CD4-positive, alpha-beta memory T cell (primary cell): ENCODE data around the gene CCDC85B. TPM values are rescaled to one million over a fixed set of nuclear protein-coding genes. Genes with fewer than 3 reads are reported as not detected.
A peak's percentile ranks its signal among the peaks of the same experiment; 100 is the strongest.
"Not testable (repeated sequence)": the region's sequence is repeated elsewhere in the genome, so short reads cannot be mapped to it uniquely, and the experiment has no call there.

Experiments
- CTCF ChIA-PET: fragments of 350-600 bp; sonication (Branson Sonifier 250); formaldehyde crosslinking; loops from one replicate; lab custom pipeline; 2021; ENCODE audit warnings: inconsistent platforms; ENCODE audit not compliant: partially characterized antibody; lab: Charles Lee
- POLR2A ChIA-PET: fragments of 350-600 bp; sonication (Branson Sonifier 250); formaldehyde crosslinking; loops from one replicate; lab custom pipeline; 2021; ENCODE audit not compliant: partially characterized antibody; lab: Charles Lee
- DNase-seq, 5 donors: peaks; one replicate each; pipeline versions ENCODE4 v3.0.0 to v3.0.0-alpha.2; 2020 to 2022; ENCODE audit warnings: mixed read lengths in 1 of 5
- H3K27ac ChIP-seq: one replicate; pipeline ENCODE4 v1.7.0; 2013; ENCODE audit warnings: low read depth, low read length
- H3K27me3 ChIP-seq: 2 replicates; pipeline ENCODE4 v1.7.0; 2013; ENCODE audit warnings: mild to moderate bottlenecking, low read length, moderate library complexity; ENCODE audit not compliant: insufficient read depth
- H3K36me3 ChIP-seq: 2 replicates; pipeline ENCODE4 v1.7.0; 2013; ENCODE audit warnings: mild to moderate bottlenecking, low read length, moderate library complexity; ENCODE audit not compliant: insufficient read depth
- H3K4me1 ChIP-seq: 2 replicates; pipeline ENCODE4 v1.7.0; 2013; ENCODE audit warnings: mild to moderate bottlenecking, low read length, moderate library complexity; ENCODE audit not compliant: insufficient read depth
- H3K4me3 ChIP-seq, 2 donors: one replicate each; pipeline ENCODE4 v1.7.0; 2013; ENCODE audit warnings: low read length in 2 of 2, mild to moderate bottlenecking in 1 of 2
- H3K9me3 ChIP-seq, 2 donors: one replicate each; pipeline ENCODE4 v1.7.0; 2013; ENCODE audit warnings: low read length in 2 of 2, control low read depth in 1 of 2; ENCODE audit not compliant: control insufficient read depth in 1 of 2
- H3K27ac Mint-ChIP-seq, 7 donors: one replicate each; pipeline ENCODE4 v1.8.0; 2020 to 2021; ENCODE audit warnings: mixed read lengths in 7 of 7, mild to moderate bottlenecking in 6 of 7, inconsistent platforms in 3 of 7, moderate library complexity in 3 of 7
- H3K27me3 Mint-ChIP-seq, 2 donors: one replicate each; pipeline ENCODE4 v1.8.0; 2020 to 2021; ENCODE audit warnings: mixed read lengths in 2 of 2
- H3K36me3 Mint-ChIP-seq, 2 donors: one replicate each; pipeline ENCODE4 v1.8.0; 2020 to 2021; ENCODE audit warnings: mixed read lengths in 2 of 2, inconsistent platforms in 1 of 2, mild to moderate bottlenecking in 1 of 2
- H3K4me1 Mint-ChIP-seq, 4 donors: one replicate each; pipeline ENCODE4 v1.8.0; 2020 to 2021; ENCODE audit warnings: mixed read lengths in 4 of 4, mild to moderate bottlenecking in 1 of 4
- H3K4me3 Mint-ChIP-seq, 8 donors: one replicate each; pipeline ENCODE4 v1.8.0; 2020 to 2021; ENCODE audit warnings: mixed read lengths in 8 of 8, mild to moderate bottlenecking in 7 of 8, moderate library complexity in 6 of 8, inconsistent platforms in 3 of 8
- H3K9me3 Mint-ChIP-seq, 8 donors: one replicate each; pipeline ENCODE4 v1.8.0; 2020 to 2021; ENCODE audit warnings: mixed read lengths in 8 of 8, mild to moderate bottlenecking in 5 of 8, inconsistent platforms in 3 of 8, moderate library complexity in 1 of 8
- intact Hi-C: fragments of 100-400 bp; cut with micrococcal nuclease; formaldehyde crosslinking; loops from one replicate; pipeline ENCODE4 v1.15.1; 2023
- polyA plus RNA-seq, 2 donors: library from polyadenylated mRNA; unstranded; fragments of 300-500 nt; fragmentation: Illumina TruSeq; gene quantifications; one replicate each; pipeline ENCODE4 v1.2.3, GENCODE V29; 2021
- total RNA-seq, 2 experiments: library from RNA; stranded (reverse); gene quantifications; one replicate each; pipeline ENCODE4 v1.2.3, GENCODE V29; 2021

The CCDC85B gene
- total RNA-seq, result 10 to 100 TPM; 22.9 to 24.9 TPM
- 10 to 100 TPM; 60.0 to 68.3 TPM for polyA plus RNA-seq

- Histone ChIP-seq H3K27ac (peak within 1 kb of the TSS; percentile 86), H3K27me3 (no peaks in the 10 kb centered on the region), H3K9me3 (no peaks in the 10 kb centered on the region), H3K36me3 (peaks cover 3% of the 10 kb centered on the region), H3K4me1 (peaks cover 66% of the 10 kb centered on the region), H3K4me3 (peak within 1 kb of the TSS; percentile 69 to 86)
- peak within 1 kb of the TSS; percentile 86 to 97 (median 91) for H3K4me3 Mint-ChIP-seq
- CTCF ChIA-PET, result interaction anchor here (0.9 to 15.3 kb wide), 28 partner anchors 8 to 421 kb away, joined by 3 to 281 read pairs (median 8); partner anchors contain the start of genes BANF1, C11orf68, CFL1 and CTSW
- H3K9me3 Mint-ChIP-seq, result peaks cover 0 to 1% (median 0%) of the 10 kb centered on the region in 8 donors
- DNase-seq, result peak; percentile 98 to 99 (median 98)
- H3K4me1 Mint-ChIP-seq, result peaks cover 37 to 79% (median 53%) of the 10 kb centered on the region in 4 donors
- H3K36me3 Mint-ChIP-seq, result peaks cover 0 to 20% of the 10 kb centered on the region in 2 donors
- POLR2A ChIA-PET, result interaction anchor here (0.6 to 17.4 kb wide), 48 partner anchors 8 to 1573 kb away, joined by 3 to 435 read pairs (median 5); partner anchors contain the start of genes AP5B1, BANF1, BRMS1 and C11orf68
- no peaks in the 10 kb centered on the region for H3K27me3 Mint-ChIP-seq
- intact Hi-C loops, result loop anchor here (1.0 kb wide), 4 partner anchors 10 to 38 kb away; partner anchors contain the start of genes C11orf68, CFL1, DRAP1 and FOSL1
- peak within 1 kb of the TSS; percentile 95 to 100 (median 99) for H3K27ac Mint-ChIP-seq
Observed at GRCh38 chr11:65890324-65891218, at the start of gene CCDC85B. Gene CCDC85B, plus strand, starts transcription at chr11:65890673. Its CDS starts 111 bp downstream, at chr11:65890784.

DNA sequence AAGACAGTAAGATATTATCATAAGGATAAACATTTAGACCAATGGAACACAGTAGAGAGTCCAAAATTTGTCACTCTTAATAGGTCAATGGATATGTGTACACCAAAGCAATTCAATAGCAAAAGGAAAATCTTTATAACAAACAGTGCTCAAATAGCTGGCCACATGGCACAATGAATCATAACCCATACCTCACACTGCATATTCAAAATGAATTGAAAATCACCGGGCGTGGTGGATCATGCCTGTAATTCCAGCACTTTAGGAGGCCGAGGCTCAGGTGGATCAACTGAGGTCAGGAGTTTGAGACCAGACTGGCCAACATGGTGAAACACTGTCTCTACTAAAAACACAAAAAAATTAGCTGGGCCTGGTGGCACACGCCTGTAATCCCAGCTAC, 48.3 kb upstream of the CCDC85B start:
- no peaks in the 10 kb centered on the region for H3K27me3 ChIP-seq
- no peaks in the 10 kb centered on the region for H3K4me1 Mint-ChIP-seq
- no peaks in the 10 kb centered on the region for H3K4me1 ChIP-seq
- no peaks in the 10 kb centered on the region for H3K36me3 Mint-ChIP-seq
- no peak overlapping the region for H3K27ac ChIP-seq
- H3K9me3 Mint-ChIP-seq, result no peaks in the 10 kb centered on the region
- no peak overlapping the region for H3K4me3 ChIP-seq
- no peak overlapping the region for H3K4me3 Mint-ChIP-seq
- intact Hi-C loops, result no loop called here
- no peaks in the 10 kb centered on the region for H3K27me3 Mint-ChIP-seq
- POLR2A ChIA-PET, result no interaction called here
- no peaks in the 10 kb centered on the region for H3K9me3 ChIP-seq
- no peaks in the 10 kb centered on the region for H3K36me3 ChIP-seq
- CTCF ChIA-PET, result no interaction called here
- no peak for DNase-seq
- no peak overlapping the region for H3K27ac Mint-ChIP-seq

GRCh38 chr11:65843811-65844210, 46.7 kb upstream of the CCDC85B start:
- DNase-seq, result no peak
- Histone ChIP-seq H3K9me3 (no peaks in the 10 kb centered on the region), H3K36me3 (no peaks in the 10 kb centered on the region), H3K4me3 (no peak overlapping the region), H3K4me1 (no peaks in the 10 kb centered on the region), H3K27ac (no peak overlapping the region), H3K27me3 (no peaks in the 10 kb centered on the region)
- Mint-ChIP-seq H3K27me3 (no peaks in the 10 kb centered on the region), H3K9me3 (no peaks in the 10 kb centered on the region), H3K36me3 (no peaks in the 10 kb centered on the region), H3K4me3 (no peak overlapping the region), H3K4me1 (no peaks in the 10 kb centered on the region), H3K27ac (no peak overlapping the region)
- CTCF ChIA-PET, result interaction anchor here (0.8 to 1.5 kb wide), 4 partner anchors 41 to 178 kb away, joined by 3 to 5 read pairs (median 4); no protein-coding TSS in a partner anchor
- intact Hi-C loops, result no loop called here
- POLR2A ChIA-PET, result interaction anchor here (1.0 kb wide), 1 partner anchor 9 kb away, joined by 3 read pairs; no protein-coding TSS in a partner anchor

GRCh38 chr11:65844231-65844872, 46.1 kb upstream of the CCDC85B start:
- Histone ChIP-seq H3K4me1 (no peaks in the 10 kb centered on the region), H3K9me3 (no peaks in the 10 kb centered on the region), H3K27ac (no peak overlapping the region), H3K4me3 (no peak overlapping the region), H3K27me3 (no peaks in the 10 kb centered on the region), H3K36me3 (no peaks in the 10 kb centered on the region)
- Mint-ChIP-seq H3K27ac (no peak overlapping the region), H3K4me3 (no peak overlapping the region), H3K9me3 (no peaks in the 10 kb centered on the region), H3K36me3 (no peaks in the 10 kb centered on the region), H3K27me3 (no peaks in the 10 kb centered on the region), H3K4me1 (no peaks in the 10 kb centered on the region)
- intact Hi-C loops, result no loop called here
- DNase-seq, result no peak
- POLR2A ChIA-PET, result no interaction called here
- CTCF ChIA-PET, result interaction anchor here (0.6 to 1.5 kb wide), 5 partner anchors 41 to 178 kb away, joined by 3 to 5 read pairs (median 4); no protein-coding TSS in a partner anchor

DNA sequence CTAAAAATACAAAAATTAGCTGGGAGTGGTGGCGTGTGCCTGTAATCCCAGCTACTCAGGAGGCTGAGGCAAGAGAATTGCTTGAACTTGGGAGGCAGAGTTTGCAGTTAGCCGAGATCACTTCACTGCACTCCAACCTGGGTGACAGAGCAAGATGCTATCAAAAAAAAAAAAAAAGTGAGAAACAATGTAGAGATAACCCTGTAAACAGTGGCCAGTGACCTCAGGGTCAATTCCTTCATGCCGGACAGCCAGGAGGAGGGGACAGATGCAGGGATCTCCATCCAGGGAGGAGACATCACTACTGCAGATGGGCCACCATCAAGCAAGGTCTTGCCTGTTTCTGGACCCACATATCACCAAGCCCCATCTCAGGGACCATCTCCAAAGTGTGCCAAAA, 42.7 kb upstream of the CCDC85B start:
- ChIA-PET POLR2A (interaction anchor here (1.1 to 2.9 kb wide), 4 partner anchors 8 to 15 kb away, joined by 4 to 10 read pairs (median 4); partner anchors contain the start of genes CFL1 and SNX32), CTCF (interaction anchor here (0.6 to 2.7 kb wide), 5 partner anchors 12 to 142 kb away, joined by 3 to 16 read pairs (median 4); partner anchors contain the start of gene MUS81)
- no peak for DNase-seq
- no peaks in the 10 kb centered on the region for H3K27me3 Mint-ChIP-seq
- H3K27ac Mint-ChIP-seq, result peak overlapping the region in 3 of 7 donors; percentile 8 to 78 (median 61)
- Histone ChIP-seq H3K27ac (no peak overlapping the region), H3K4me1 (no peaks in the 10 kb centered on the region), H3K9me3 (peaks cover 0 to 5% of the 10 kb centered on the region in 2 donors), H3K27me3 (no peaks in the 10 kb centered on the region), H3K4me3 (no peak overlapping the region), H3K36me3 (peaks cover 15% of the 10 kb centered on the region)
- peaks cover 13 to 14% of the 10 kb centered on the region in 2 donors for H3K36me3 Mint-ChIP-seq
- peaks cover 2 to 6% (median 4%) of the 10 kb centered on the region in 4 donors for H3K4me1 Mint-ChIP-seq
- intact Hi-C loops, result no loop called here
- no peak overlapping the region for H3K4me3 Mint-ChIP-seq
- peaks cover 0 to 5% (median 0%) of the 10 kb centered on the region in 8 donors for H3K9me3 Mint-ChIP-seq

- ChIA-PET CTCF (interaction anchor here (0.7 to 1.5 kb wide), 4 partner anchors 11 to 164 kb away, joined by 3 to 4 read pairs (median 3); partner anchors contain the start of genes MUS81 and SNX32), POLR2A (interaction anchor here (1.1 to 2.9 kb wide), 4 partner anchors 8 to 23 kb away, joined by 3 to 10 read pairs (median 4); partner anchors contain the start of genes CFL1 and SNX32)
- peaks cover 24% of the 10 kb centered on the region for H3K36me3 ChIP-seq
- H3K4me1 ChIP-seq, H3K27me3 ChIP-seq, H3K9me3 ChIP-seq, H3K27ac ChIP-seq, H3K9me3 Mint-ChIP-seq, DNase-seq, H3K4me3 ChIP-seq, H3K4me3 Mint-ChIP-seq, H3K27me3 Mint-ChIP-seq, intact Hi-C loops: not testable (repeated sequence)
- Mint-ChIP-seq H3K4me1 (peaks cover 4 to 13% (median 8%) of the 10 kb centered on the region in 4 donors), H3K27ac (peak overlapping the region in 3 of 7 donors; percentile 12 to 60 (median 15)), H3K36me3 (peaks cover 19 to 21% of the 10 kb centered on the region in 2 donors)
Observed at GRCh38 chr11:65848693-65849092, 41.8 kb upstream of the CCDC85B start.
